ENCODE results near the gene VWC2L.

Gene VWC2L

GRCh38 chr2:214543386-214543955 is 132.6 kb downstream of the VWC2L start:
- no peak for DNase-seq

- no peak for DNase-seq
Observed at GRCh38 chr2:214545898-214546542, 135.2 kb downstream of the VWC2L start.

DNA sequence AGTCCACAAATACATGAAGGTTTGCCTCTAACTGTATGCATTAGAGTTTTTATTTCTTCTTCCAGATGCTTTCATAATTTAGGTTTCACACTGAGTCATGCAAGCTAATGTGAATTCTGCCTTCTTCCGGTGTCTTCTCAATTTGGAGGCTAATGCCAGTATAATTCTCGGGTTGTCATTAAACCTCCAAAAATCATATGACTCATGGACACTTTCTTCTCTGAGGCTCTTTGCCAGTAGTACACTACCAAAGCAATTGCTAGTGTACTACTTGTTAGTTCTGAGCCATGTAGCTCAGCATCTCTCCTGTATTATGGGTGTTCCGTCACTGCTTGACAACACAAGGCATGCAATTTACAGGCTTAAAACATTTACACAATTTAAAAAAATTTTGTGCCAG is 137.1 kb downstream of the VWC2L start:
- no peak for DNase-seq

DNA sequence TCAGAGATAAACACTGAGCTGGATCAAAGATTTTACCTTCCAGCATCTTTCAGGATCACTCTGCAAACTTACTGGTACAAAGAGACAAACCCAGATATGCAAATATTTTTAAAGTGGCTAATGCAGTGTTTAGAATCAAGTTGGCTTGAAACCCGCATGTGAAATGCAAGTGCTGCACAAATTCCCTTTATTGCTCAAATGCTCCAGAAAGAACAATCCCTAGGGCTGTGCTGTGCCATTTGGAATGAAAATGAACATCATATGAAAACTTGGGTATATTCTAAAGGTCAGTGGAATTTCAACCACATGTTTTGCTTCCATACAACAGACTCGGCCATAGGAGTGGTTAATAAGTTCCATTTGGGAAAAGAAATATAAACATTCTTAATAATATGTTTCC is 139.1 kb downstream of the VWC2L start:
- DNase-seq, result no peak

- DNase-seq, result no peak
Observed at GRCh38 chr2:214550786-214551185, 139.9 kb downstream of the VWC2L start.

DNA sequence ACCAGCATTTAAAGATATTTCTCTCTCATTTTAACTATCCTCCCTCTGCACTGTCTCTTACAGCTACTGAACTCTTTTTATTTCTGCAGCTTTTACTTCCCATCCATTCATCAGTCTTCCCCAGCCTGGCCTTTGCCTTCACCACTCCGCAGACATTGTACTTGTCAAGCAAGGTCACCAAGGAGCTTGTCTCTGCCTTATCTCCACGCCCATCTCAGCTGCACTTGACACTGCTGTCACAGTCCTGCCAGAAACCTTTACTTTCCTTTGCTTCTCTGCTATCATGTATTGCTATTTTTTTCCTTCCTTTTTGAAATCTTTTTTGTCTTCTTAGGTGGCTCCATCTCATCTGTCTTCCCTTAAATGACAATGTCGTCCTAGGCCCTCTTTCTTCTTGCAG is 147.0 kb downstream of the VWC2L start:
- DNase-seq, result no peak

GRCh38 chr2:214558341-214558740 is 147.5 kb downstream of the VWC2L start:
- DNase-seq, result no peak

DNA sequence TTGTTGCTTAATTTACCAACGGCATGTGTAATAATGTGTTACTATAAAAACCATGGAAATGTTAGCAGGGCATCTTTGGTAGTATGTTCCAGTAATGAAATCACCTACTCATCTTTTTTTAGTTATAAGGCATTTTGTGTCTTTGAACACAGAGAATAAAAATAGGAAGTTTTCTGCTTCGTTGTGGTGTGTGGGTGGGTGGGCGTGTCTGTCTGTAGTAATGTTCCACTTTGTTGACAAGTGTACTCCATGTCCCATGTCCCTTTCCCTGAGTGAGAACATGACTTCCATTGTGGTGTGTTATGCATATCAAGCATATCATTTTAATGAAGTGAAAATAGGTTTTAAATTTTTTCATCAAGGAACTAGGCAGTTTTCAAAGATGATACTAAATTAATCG is 149.3 kb downstream of the VWC2L start:
- DNase-seq, result no peak

DNA sequence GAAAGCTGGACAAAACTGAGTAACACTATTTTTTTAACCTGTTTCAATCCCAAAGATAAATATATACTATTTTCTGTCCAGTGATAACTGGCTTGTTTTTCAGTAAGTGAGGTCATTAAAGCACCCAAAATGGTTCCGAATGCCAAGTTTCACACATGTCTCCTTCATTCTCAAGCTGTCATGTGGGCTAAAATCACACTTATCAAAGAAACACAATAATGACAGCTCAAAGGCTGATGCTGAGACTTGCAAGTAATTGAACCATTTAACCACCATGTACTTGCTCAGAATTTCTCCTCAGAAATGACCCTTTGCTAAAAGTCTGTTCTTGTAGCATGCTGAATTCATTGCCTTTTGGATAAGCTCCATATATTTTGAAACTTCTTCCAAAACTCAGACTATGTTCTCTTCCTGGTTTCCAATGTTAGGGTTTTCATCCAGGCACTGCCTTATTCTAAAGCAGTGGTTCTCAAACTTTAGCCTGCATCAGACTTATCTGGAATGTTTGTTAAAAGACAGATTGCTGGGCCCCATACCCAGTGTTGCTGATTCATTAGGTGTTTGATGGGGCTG is 149.8 kb downstream of the VWC2L start:
- DNase-seq, result no peak

- DNase-seq, result no peak
Observed at GRCh38 chr2:214565246-214565645, 154.4 kb downstream of the VWC2L start.

DNA sequence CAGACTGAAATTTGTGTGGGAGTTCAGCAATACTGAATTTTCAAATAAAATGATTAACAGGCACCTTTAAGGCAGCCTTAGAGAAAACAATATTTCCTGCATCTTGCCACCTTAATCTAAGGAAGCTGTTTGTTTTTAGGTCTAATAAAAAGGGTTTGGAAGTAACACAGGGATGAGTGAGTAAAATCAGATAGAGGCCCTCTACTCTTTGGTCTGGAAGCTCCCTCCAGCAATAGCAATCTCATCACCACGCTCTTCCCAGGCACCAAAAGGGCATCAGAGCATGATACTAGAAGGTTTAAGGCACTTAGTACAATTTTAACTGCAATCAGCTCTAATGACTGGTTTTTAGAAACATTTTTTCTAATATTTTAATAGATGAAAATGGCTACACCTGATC is 155.6 kb downstream of the VWC2L start:
- no peak for DNase-seq

DNA sequence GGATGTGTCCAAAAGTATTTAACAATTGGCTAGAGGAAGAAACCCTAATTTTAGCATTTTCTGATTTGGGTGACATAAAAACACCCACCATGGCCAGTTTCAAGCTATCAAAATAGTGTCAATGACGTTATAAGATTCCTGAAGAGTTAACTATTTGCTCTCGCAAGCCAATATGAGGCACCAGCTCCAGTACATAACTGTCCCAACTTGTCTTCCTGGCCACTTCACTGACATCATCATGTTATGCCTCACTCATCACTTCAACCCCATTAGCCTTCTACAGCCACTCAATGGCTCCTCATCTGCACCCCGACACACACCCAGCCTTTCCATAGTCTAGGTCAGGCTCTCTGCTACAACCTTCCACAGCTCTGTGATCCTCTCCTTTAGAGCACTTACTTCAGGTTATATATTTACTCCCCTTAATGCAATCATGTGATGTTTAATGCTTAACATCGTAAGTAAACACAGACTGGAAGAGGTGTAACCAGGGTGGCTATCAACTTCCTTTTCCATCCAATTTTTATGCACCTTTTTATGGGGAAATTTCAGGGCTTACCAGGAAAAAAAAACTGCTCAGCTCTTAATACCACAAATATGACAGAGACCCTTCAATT is 158.7 kb downstream of the VWC2L start:
- DNase-seq, result no peak

GRCh38 chr2:214574084-214574781 is 163.4 kb downstream of the VWC2L start:
- no peak for DNase-seq

DNA sequence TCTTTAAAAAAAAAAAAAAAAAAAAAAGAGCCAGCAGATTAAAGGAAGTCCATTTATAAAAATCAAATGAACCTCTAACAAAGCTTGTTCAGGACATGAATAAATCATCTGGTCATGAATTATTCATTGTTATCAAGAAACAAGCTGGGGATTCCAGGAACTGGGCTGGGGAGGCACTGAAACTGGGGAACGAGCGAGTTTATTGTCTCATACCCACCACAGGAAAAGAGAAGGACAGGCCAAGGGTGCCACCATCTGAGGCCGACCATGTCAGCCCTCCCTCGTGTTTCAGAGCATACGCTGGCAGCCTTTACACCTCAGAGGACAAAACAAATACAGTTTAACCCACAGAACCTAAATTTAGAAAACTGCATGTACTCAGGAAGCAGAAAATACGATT is 164.2 kb downstream of the VWC2L start:
- DNase-seq, result no peak

GRCh38 chr2:214575465-214575864 is 164.6 kb downstream of the VWC2L start:
- DNase-seq, result no peak

DNA sequence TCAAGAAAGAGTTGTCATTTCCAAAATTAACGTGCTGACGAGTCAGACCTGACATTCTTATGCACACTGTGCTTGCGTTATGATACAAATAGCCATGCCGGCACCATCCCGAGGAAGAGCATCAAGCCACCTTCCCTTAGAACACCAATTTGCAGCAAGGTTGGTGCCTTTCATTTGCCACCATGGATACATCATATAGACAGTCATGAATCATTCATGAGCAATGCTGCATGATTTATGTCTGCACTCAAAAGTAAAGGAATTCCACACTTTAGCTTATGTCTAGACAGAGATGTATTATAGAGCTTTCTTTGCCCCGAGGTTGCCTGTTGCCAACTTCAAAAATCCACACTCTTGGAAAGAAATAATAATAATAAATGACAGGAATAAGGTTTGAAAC is 166.9 kb downstream of the VWC2L start:
- no peak for DNase-seq

DNA sequence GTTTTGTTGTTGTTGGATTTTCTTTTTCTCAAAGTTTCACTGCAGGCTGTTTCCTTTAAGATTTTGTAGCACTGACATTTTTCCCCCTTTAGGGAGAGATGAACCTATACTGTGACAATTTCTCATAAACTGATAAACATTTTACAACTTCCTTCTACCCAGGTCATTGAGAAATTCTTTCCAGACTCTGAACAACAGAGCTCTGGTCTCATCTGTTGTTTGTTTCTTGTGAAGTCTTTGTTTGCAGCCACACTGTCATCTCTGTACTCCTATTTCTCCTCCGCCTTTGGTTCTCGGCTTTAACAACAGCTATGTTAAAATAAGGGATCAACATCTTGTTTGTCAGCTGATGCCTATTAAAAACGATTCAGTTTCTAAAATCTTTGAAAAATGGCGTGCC is 167.6 kb downstream of the VWC2L start:
- DNase-seq, result no peak

- DNase-seq, result no peak
Observed at GRCh38 chr2:214579035-214579434, 168.2 kb downstream of the VWC2L start.

GRCh38 chr2:214587442-214587841 is 176.6 kb downstream of the VWC2L start:
- DNase-seq, result no peak

GRCh38 chr2:214591366-214591765 is 180.5 kb downstream of the VWC2L start:
- DNase-seq, result no peak

- no peak for DNase-seq
Observed at GRCh38 chr2:214592011-214592410, 181.2 kb downstream of the VWC2L start.

DNA sequence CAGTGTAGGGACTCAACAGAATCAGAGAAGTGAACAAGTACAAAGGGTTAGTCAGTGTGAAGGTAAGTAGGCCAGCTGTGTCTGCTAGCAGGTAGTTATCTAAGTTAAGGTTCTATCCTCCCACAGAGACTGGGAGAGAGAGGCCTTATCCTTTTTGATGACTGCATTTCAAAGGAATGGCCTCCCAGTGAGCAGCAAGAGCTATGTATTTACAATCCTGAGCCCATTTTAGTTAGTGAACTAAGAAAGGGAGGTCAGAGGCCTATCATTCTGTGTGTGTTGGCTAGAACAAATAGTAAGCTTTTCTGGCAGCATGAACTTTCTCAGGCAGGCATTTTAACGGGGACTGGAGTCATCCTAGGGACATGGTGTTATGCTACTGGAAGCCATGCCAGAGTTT is 182.9 kb downstream of the VWC2L start:
- no peak for DNase-seq

GRCh38 chr2:214601852-214602633 is 191.2 kb downstream of the VWC2L start:
- DNase-seq, result no peak
